ENCODE data around the gene SLC27A1.

The SLC27A1 gene

GRCh38 chr19:17450264-17451075 lies 19.9 kb upstream of the SLC27A1 start (continued):
- TF ChIP-seq PBX3 (CRISPR knock-in tag; IDR thresholded peaks at IDR 0.05) = no peak
- no peak for TF ChIP-seq ZNF473 (tag by site-specific recombination; IDR thresholded peaks at IDR 0.05)
- TF ChIP-seq ZNF513 (tag by site-specific recombination; IDR thresholded peaks at IDR 0.05) = peak; percentile 74
- no peak for TF ChIP-seq ZNF560 (tag by site-specific recombination; IDR thresholded peaks at IDR 0.05; ENCODE audit: borderline replicate concordance)
- TF ChIP-seq ZNF133 (tag by site-specific recombination; IDR thresholded peaks at IDR 0.05) = no peak
- no peak for TF ChIP-seq ZBTB26 (tag by site-specific recombination; optimal IDR thresholded peaks at IDR 0.05)
- TF ChIP-seq ZNF24 (tag by site-specific recombination; IDR thresholded peaks at IDR 0.05) = 0 out of 2 replicates have a peak, but pooled peaks have one; percentile 34
- peak; percentile 40 for TF ChIP-seq SP3 (tag by site-specific recombination; IDR thresholded peaks at IDR 0.05)
- no peak for TF ChIP-seq ZNF311 (tag by site-specific recombination; IDR thresholded peaks at IDR 0.05; ENCODE audit: borderline replicate concordance)
- no peak for TF ChIP-seq ZNF23 (tag by site-specific recombination; IDR thresholded peaks at IDR 0.05; ENCODE audit: borderline replicate concordance)
- TF ChIP-seq KLF17 (tag by site-specific recombination; IDR thresholded peaks at IDR 0.05) = peak; percentile 34; the same call in 1 of the 2 replicates
- TF ChIP-seq ZNF777 (tag by site-specific recombination; IDR thresholded peaks at IDR 0.05; ENCODE audit: borderline replicate concordance) = no peak
- no peak for TF ChIP-seq GLIS1 (tag by site-specific recombination; IDR thresholded peaks at IDR 0.05)
- no peak for TF ChIP-seq YY2 (tag by site-specific recombination; IDR thresholded peaks at IDR 0.05)
- no peak for TF ChIP-seq ZNF830 (tag by site-specific recombination; IDR thresholded peaks at IDR 0.05; ENCODE audit: low read depth)
- TF ChIP-seq ELK4 (IDR thresholded peaks at IDR 0.05; ENCODE audit: borderline replicate concordance, low read depth, low read length) = no peak
- no peak for TF ChIP-seq ZNF37A (tag by site-specific recombination; IDR thresholded peaks at IDR 0.05)
- no peak for TF ChIP-seq ZNF433 (tag by site-specific recombination; IDR thresholded peaks at IDR 0.05; ENCODE audit: low read depth)
- no peak for TF ChIP-seq AEBP2 (tag by site-specific recombination; IDR thresholded peaks at IDR 0.05; ENCODE audit: borderline replicate concordance)
- TF ChIP-seq ZBTB48 (tag by site-specific recombination; IDR thresholded peaks at IDR 0.05) = no peak
- no peak for TF ChIP-seq ZNF19 (tag by site-specific recombination; IDR thresholded peaks at IDR 0.05; ENCODE audit: low read depth)
- TF ChIP-seq ZIC2 (tag by site-specific recombination; IDR thresholded peaks at IDR 0.05) = no peak
- 0 out of 2 replicates have a peak, but pooled peaks have one; percentile 19 for TF ChIP-seq ZBTB10 (tag by site-specific recombination; IDR thresholded peaks at IDR 0.05)
- TF ChIP-seq ZNF416 (tag by site-specific recombination; IDR thresholded peaks at IDR 0.05) = no peak
- no peak for TF ChIP-seq ZNF792 (tag by site-specific recombination; IDR thresholded peaks at IDR 0.05)
- TF ChIP-seq PRDM4 (tag by site-specific recombination; IDR thresholded peaks at IDR 0.05) = no peak
